Pons (tissue), 1 donor: ENCODE results near the gene APOLD1.
"Not testable (repeated sequence)": the region's sequence is repeated elsewhere in the genome, so short reads cannot be mapped to it uniquely, and the experiment has no call there.

Source experiments
- DNase-seq: peaks from one replicate; pipeline ENCODE4 v3.0.0-alpha.2; 2016; ENCODE audit warnings: low spot score

The APOLD1 gene

DNA sequence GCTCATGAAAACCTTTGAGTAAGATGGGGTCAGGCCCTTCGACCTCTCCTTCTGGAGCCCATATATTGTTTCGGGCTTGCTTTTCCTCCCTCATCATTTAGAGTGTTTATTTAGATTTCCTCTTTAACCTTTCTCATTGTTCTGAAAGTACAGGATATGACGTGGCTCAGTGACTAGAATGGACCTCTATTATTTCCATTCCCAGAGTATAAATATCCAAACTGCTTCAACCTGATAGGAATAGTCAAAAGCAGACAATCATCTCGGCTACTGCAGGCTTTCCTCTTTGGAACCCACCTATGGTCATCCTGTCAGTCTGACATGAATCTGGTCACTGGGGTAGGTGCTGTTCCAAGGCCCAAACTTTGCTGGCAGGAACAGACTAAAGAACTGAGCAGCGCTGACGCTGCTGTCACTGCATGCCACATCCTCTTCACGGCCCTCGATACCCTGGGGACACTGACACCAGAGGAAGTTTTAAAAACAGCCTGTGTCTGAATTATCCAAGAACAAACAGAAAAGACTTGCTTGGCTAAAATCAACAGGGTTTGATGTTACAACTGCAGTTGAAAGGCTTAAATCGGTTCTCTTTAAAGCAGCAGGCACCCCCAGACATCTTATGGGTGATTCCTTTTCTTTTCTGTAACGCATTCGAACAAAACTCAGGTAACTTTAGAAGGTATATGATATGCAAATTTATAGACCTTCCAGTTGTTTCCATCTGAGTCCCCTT, 22.7 kb downstream of the APOLD1 start:
- peak; percentile 67 for DNase-seq

DNA sequence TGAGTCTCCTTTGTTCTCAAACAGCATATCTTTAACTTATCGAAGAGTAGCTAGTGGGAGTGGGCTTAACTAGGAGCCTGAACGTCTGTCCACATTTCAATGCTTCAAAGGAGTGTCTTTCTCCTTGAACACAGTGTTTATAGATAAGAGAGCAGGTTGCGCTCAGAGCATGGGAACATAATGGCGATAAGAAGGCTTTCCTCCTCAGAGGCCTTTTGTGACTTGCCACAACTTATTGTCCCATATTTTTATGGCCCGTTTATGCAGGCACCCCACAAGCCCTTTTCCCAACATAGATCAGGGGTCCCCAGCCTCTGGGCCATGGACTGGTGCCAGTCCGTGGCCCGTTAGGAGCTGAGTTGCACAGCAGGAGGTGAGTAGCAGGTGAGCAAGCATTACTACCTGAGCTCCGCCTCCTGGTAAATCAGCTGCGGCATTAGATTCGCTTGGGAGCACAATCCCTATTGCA, 25.1 kb downstream of the APOLD1 start:
- no peak for DNase-seq

DNA sequence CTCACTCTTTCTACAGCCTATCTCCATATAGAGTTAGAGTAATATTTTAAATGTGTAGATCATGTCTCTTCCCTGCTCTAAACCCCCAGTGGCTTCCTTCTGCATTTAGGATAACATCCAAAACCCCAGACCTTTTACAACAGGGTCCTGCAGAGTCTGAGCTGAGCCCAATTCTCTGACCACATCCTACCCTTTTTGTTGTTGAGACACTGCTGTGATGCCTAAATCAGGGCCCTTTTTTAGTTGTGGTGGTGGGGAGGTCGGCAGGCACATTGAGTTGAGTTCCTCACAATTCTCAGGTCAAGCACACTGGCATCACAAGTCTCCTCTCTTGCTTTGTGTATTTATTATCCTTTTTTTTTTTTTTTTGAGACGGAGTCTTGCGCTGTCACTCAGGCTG, 25.9 kb downstream of the APOLD1 start:
- no peak for DNase-seq

DNA sequence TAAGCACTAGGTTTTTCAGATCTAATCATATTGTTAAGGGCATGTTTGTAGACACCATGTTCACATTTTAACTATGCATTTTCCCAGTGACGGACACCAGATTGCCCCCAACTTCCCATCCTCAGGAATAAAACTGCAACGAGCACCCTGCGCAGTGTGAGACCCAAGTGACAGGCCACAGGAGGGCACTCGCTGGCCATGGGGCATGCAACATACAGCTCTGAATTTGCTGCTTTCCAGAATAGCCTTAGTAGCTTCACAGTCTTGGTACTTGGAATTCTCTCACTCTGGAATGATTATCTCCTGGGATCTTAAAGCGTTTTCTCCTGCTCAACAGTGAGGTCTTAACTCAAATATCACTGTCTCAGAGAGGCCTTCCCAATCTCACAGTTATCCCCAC, 26.7 kb downstream of the APOLD1 start:
- DNase-seq: no peak

DNA sequence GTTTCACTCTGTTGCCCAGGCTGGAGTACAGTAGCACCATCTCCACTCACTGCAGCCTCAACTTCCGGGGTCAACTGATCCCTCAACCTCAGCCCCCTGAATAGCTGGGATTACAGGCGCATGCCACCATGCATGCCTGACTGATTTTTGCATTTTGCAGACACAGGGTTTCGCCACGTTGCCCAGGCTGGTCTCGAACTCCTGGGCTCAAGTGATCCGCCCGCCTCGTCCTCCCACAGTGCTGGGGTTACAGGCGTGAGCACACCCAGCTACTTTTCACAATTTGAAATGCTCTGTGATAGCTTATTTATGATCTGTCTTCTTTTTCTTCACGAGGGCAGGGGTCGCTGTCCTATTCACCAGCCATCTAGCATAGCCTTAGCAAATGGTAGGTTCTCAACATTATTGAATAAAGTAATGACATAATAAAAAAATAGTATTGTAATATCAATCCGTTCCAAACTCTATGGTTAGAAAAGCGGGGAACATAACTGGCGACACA, 27.2 kb downstream of the APOLD1 start:
- DNase-seq: no peak

DNA sequence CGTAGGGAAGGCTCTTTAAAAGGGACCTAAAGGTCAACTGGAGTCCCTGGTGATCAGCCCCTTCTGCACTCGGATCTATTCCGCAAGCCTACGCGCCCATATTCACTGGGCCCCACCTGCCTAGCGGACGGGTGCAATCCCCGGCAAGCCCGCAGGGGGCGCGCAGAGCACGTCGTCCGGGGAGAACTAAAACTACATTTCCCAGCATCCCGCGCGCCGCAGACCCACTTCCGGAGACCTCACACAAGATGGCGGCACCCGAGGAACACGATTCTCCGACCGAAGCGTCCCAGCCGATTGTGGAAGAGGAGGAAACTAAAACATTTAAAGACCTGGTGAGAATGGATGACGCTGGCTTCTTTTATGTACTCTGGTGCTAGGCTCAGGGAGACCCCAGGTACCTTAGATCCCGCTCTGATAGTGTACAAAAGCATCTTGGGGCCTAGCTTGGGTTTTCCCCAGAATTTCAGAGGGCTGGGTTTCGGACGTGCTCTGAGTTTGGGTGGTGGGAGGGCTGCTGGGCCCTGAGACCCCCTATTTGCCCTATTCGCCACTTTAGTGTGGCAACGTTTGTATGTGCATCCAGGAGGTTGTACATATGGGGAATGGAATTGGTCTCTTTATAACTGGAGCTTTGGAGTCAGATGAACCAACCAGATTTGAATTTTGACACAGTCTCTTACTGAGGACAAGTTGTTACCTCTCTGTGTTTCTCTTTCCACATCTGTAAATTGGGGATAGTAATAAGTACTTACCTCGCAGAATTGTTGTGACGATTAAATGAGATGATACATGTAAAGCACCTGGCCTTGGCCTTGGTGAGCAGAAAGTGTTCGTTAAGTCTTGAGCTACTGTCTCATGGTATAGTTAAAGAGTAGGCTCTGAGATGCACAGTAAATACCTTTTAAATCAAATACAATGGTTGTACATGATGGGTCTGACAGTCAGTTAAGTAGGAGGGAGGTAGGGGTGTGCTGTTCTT, 28.0 kb downstream of the APOLD1 start, which contains the start of gene DDX47:
DDX47 (plus strand) TSS at position 227 of the 982 bp plus-strand sequence; CDS start at position 249, 22 bp downstream.
- peak; percentile 88 for DNase-seq

DNA sequence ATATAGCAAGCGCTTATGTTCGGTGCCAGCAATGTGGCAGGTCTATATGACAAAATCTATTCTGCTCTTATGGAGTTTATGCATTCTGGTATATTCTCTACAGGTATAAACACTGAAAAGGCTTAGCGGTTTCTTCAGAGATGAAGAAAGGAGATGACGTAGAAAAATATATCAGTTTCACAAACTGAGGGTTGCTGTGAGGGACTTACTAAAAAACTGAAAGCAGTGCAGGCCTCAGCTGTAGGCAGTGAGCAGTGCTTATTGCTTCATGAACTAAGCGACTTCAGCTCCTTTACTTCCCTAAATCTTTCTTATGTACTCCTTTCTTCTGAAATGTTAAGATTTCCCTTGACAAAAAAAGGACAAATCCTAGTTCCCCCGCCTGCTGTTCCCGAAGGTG, 32.2 kb downstream of the APOLD1 start:
- DNase-seq: no peak

DNA sequence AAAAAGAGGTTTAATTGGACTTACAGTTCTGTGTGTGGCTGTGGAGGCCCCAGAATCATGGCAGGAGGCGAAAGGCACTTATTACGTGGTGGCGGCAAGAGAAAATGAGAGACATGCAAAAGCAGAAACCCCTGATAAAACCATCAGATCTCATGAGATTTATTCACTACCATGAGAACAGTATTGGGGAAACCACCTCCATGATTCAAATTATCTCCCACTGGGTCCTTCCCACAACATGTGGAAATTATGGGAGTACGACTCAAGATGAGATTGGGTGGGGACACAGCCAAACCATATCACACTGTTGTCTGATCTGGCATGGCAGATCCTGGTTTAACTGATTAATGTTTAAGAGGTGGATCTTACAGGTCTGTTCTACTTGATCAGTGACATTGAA, 33.2 kb downstream of the APOLD1 start:
- DNase-seq: no peak

DNA sequence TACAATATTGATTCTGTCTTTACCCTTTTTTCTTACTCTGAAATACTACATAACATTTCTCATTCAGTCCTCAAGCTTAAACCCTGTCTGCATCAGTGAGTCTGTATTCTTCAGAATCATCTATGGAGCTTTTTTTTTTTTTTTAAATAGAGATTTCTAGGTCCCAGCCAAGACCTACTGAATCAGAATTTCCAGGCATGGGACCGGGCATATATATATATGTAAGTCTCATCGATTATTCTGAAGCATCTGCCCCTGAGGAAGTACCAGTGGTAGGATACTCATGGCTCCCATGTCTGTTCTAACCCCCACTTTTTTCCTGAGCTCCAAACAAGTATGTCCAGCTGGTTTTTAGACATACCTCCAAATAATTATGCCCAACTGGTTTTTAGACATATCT, 33.8 kb downstream of the APOLD1 start:
- no peak for DNase-seq

DNA sequence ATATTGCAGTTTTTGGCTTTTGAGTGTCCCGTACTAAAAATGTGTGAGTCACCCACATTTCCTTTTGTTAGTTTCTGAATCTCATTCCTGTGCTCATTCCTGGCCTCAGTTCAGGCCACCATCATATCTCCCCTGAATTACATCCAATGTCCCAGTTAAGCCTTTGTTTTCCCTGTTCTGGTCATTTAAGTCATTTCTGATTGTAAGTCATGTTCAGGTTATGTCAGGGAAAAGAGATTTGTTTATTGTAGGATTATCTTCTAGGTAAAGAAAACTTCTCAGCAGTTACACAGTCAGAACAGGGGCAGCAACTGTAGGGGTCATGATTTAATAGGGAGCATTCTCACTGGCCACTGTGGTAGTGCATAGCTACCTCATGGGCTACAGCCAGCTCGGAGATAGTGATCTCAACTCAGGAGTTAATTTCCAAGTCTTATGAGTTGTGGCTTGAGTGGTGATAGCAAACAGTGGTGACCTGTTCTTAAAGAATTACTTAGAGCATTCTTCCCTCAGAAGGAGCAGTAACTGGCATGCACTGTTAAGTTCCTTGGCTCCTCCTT, 34.4 kb downstream of the APOLD1 start:
- no peak for DNase-seq

DNA sequence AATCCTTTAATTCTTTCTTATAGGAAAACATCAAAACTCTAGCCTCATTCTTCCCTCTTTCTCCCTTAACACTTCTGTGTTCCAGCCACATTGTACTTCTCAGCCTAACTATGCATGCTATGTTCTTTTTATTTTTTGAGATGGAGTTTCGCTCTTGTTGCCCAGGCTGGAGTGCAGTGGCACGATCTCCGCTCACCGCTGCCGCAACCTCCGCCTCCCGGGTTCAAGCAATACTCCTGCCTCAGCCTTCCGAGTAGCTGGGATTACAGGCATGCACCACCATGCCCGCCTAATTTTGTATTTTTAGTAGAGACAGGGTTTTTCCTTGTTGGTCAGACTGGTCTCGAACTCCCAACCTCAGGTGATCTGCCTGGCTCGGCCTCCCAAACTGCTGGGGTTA, 34.9 kb downstream of the APOLD1 start:
- not testable (repeated sequence) for DNase-seq

DNA sequence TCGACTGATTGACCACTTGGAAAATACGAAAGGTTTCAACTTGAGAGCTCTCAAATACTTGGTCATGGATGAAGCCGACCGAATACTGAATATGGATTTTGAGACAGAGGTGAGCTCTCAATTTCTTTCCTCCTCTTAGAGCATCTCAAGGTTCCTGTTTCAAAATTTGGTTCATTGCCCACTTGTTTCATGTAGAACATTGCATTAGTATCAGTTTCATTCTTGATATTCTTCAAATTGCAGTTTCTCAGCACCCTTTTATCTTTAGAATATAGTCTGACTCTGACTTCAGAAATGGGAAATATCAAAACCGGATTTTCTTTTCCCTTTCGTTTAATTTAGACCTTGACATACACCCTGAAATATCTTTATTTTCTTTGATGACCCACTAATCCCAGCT, 36.5 kb downstream of the APOLD1 start:
- DNase-seq: no peak

DNA sequence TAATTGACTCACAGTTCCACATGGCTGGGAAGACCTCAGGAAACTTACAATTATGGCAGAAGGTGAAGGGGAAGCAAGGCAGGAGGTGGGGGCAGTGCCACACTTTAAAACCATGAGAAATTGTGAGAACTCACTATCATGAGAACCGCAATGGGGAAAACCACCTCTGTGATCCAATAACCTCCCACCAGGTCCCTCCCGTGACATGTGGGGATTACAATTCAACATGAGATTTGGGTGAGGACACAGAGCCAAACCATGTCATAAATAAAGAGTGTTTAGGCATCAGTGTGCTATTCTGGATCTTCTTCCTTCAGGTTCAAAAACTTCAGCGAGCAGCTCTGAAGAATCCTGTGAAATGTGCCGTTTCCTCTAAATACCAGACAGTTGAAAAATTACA, 37.4 kb downstream of the APOLD1 start:
- DNase-seq: no peak

DNA sequence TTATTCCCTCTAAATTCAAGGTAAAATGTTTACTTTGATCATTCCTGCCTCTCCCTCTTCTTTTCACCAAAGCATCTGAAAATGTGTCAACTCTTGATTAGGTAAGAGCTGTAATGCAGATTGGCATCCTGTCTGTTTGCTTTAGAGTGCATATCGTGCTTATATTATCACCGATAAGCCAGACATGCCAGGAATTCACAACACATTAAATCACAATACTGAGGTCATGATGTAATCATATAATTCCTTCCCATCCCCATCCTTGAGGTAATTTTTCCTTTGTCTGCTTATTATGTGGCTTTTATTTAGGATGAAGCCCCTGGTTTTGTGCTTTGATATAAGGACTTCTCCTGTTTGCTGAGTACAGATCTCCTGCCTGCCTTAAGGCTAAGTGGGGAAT, 37.8 kb downstream of the APOLD1 start:
- no peak for DNase-seq

DNA sequence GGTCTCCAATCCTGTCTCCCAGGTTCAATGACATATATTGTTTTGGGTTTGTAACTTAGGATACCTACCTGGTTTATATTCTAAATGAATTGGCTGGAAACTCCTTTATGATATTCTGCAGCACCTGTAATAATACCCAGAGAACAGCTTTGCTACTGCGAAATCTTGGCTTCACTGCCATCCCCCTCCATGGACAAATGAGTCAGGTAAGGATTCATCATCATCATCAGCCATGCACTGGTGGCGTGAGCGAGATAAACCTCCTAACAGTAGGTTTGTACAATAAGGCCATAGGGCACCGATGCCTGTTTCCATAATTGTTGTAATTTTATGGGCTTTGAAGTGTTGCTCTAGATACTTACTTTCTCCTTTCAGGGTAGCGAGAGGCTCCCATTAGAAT, 38.4 kb downstream of the APOLD1 start:
- DNase-seq: no peak

DNA sequence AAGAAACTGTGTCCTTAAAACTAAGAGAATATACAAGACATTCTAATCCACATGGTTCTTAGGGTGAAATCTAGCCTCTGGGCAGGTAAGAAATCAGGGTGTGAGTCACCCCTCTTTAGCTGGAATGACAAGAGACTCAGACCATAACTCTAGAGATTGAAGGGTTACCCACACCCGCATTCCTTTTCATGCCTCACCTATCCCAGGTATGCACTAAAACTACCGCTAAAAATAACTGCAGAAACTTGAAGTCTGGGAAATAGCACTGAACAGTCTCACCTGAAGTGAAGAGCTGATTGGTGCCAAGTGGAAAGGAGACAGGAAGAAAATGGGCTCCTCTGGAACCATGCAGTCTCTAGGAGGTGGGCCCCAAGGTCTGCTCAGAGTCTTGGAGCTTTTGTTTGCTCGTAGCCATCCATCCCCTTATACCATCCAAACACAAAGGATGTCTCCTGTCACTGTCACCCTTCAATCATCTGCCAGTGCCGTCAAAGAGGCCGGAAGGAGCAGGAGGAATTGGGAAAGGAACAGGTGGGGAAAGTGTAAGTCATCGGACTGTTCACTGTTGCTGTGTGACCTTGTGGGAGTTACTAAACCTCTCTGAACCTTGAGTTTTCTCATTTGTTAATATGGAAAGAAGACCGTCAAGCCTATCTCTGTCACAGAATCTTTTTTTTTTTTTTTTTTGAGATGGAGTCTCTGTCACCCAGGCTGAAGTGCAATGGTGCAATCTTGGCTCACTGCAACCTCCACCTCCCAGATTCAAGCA, 50.1 kb downstream of the APOLD1 start:
- DNase-seq: no peak

DNA sequence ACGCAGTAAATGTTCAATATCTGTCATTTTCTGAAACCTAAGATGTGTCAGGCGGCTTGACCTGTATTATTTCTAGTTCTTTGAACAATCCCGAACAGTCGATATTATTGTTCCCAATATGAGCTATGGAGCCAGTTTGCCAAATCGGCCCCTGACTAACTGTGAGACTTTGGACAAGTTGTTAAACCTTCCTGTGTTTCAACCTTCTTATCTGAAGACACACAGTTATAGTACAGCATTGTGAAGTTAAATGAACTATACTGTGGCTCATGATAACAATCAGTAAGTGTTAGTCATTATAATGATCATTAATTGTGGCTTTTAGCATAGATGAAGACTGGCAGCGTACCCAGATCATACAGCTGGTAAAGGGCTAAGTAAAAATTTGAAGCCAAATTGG, 51.1 kb downstream of the APOLD1 start:
- no peak for DNase-seq

DNA sequence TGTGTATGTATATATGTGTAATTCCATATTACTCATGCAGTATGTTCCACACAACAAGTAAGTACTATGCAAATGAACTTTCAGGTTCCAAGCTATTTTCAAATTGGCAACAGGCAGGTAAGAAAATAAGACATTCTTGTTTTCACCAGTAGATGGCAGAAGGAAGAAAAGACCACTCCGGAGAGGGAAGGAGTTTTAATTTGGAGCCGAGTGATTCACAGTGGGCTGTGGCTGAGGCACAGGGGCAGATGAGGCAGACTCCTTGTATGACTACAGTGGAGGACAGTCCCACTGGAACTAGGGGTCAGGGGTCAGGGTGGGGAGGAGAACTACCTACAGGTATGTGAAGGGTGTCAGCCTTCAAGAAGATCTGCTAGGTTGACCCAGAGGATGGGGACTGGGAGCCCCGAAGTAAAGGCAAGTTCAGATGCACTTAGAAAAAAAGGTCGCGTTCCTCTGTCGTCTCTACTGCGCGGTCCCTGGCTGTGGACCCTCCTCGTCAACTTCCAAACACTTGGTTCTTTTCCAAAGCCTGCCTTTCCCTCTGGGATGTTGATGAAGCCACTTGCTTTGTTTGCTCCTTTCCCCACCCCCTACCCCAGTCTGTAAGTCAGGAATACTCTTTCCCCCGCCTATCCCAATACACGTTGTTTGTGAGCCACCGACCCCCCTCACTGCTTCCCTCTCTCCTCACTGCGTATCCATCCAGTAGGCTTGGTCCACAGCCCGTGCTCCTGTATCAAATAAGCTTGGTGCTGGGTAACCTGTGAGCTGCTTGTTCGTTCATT, 51.8 kb downstream of the APOLD1 start:
- peak; percentile 29 for DNase-seq

DNA sequence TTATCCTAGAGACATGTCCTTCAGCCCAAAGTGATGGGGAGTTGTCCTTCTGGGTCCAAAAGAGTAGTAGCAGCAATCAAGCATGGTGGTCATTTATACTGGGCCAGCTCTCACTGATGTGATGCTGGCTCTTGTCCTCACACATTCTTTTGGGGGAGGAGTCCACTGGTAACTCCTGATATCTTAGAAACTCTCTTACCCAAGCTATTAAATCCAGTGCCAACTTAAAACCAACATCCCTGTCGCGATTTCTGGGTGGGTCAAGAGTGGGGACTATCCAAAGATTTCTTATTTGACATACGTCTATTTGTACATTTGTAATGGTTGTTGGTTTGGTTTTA, 52.3 kb downstream of the APOLD1 start:
- DNase-seq: no peak

DNA sequence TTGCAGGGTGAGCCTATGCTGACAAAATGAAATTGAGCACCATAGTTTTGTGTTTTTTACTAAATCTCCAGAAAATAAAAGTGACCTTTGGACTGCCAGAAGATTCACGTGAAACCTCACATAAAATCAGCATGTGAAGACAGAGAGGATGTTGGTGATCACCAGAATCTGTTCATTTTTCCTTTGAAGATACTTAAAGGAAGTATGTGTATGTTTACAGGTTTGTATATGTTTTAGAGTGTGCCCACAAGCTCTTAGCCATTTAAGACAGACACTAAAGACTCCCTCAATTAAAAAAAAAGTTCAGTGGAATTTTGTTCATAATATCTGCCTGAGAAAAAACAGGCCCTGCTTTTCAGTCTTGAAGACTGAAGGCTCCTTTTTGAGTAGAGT, 53.5 kb downstream of the APOLD1 start:
- no peak for DNase-seq

DNA sequence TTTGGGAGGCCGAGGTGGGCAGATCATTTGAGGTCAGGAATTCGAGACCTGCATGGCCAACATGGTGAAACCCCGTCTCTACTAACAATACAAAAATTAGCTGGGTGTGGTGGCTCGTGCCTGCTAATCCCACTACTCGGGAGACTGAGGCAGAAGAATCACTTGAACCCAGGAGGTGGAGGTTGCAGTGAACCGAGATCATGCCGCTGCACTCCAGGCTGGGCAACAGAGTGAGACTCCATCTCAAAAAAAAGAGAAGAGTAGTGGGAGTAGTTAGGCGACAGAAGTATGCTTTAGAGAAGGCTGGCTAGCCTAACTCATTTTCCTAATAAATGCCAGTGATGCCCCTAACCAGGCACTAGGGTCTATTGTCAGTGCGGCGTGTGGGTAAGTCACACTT, 54.0 kb downstream of the APOLD1 start:
- not testable (repeated sequence) for DNase-seq
